GM12878 (cell line): ENCODE data around the gene EXPH5. TPM values are rescaled to one million over a fixed set of nuclear protein-coding genes. Genes with fewer than 3 reads are reported as not detected.

Source experiments
- ATAC-seq: fragments of 200-7000 bp; cut with Tn5 transposase; 3 replicates; pipeline ENCODE4 v1.9.1; 2020; ENCODE audit warnings: mild to moderate bottlenecking, moderate library complexity
- BruUV-seq: library from RNA; stranded (reverse); fragments of 400-500 nt; replicated peaks from 2 replicates; lab custom pipeline; 2021; lab: Mats Ljungman, UMichigan
- CTCF ChIA-PET: fragments of 300-600 bp; sonication (Branson Sonifier 250); formaldehyde crosslinking; extraction: SDS; loops from one replicate; lab custom pipeline; 2021; ENCODE audit warnings: inconsistent platforms; lab: Yijun Ruan, JAX
- POLR2A ChIA-PET: fragments of 350-600 bp; formaldehyde crosslinking; extraction: SDS; loops from one replicate; lab custom pipeline; 2021; ENCODE audit warnings: inconsistent platforms; lab: Charles Lee
- RAD21 ChIA-PET: fragments of 300-600 bp; sonication (Branson Sonifier 250); formaldehyde crosslinking; loops from one replicate; lab custom pipeline; 2023; ENCODE audit warnings: antibody characterized with exemption; ENCODE audit not compliant: unreplicated experiment; lab: Charles Lee
- SMC1A ChIA-PET: fragments of 300-600 bp; sonication (Branson Sonifier 250); formaldehyde crosslinking; loops from one replicate; lab custom pipeline; 2023; ENCODE audit not compliant: unreplicated experiment, uncharacterized antibody; lab: Charles Lee
- DNase-seq: peaks from one replicate; pipeline ENCODE4 v3.0.0-alpha.2; 2011; ENCODE audit warnings: low read depth, low spot score
- FAIRE-seq: peaks from 3 replicates; lab custom pipeline; 2011; peaks lifted over from hg19 to GRCh38; lab: Jason Lieb, UNC
- H2AFZ ChIP-seq: 2 replicates; pipeline ENCODE4 v1.6.0; 2011; ENCODE audit warnings: low read depth, low read length, control low read depth; ENCODE audit not compliant: control insufficient read depth
- H3K27ac ChIP-seq: 2 replicates; pipeline ENCODE4 v1.5.1; 2011; ENCODE audit warnings: control low read depth; ENCODE audit not compliant: control insufficient read depth, insufficient read depth
- H3K27me3 ChIP-seq, 2 experiments: replicated peaks in 1 of 2; 2 replicates each; pipeline versions ENCODE4 v1.6.0 to v1.6.1; 2011; ENCODE audit warnings: low read length in 1 of 2; ENCODE audit not compliant: control insufficient read depth in 2 of 2, insufficient read depth in 2 of 2
- H3K36me3 ChIP-seq, 2 experiments: 2 replicates each; pipeline ENCODE4 v1.5.1; 2011; ENCODE audit warnings: low read length in 1 of 2; ENCODE audit not compliant: control insufficient read depth in 2 of 2, insufficient read depth in 2 of 2
- H3K4me1 ChIP-seq: 2 replicates; pipeline ENCODE4 v1.6.1; 2011; ENCODE audit warnings: mild to moderate bottlenecking, low read length, moderate library complexity, mixed read lengths; ENCODE audit not compliant: control insufficient read depth, insufficient read depth
- H3K4me2 ChIP-seq: 2 replicates; pipeline ENCODE4 v1.6.0; 2011; ENCODE audit warnings: control low read depth; ENCODE audit not compliant: control insufficient read depth, insufficient read depth
- H3K4me3 ChIP-seq: fragments of 200-600 bp; sonication (generic); 2 replicates; pipeline ENCODE4 v1.5.1; 2016
- H3K79me2 ChIP-seq: 2 replicates; pipeline ENCODE4 v1.6.0; 2011; ENCODE audit warnings: low read length; ENCODE audit not compliant: control insufficient read depth, insufficient read depth
- H3K9ac ChIP-seq: 2 replicates; pipeline ENCODE4 v1.8.0; 2011; ENCODE audit warnings: low read length, control low read depth, mixed read lengths; ENCODE audit not compliant: control insufficient read depth, insufficient read depth
- H3K9me3 ChIP-seq: replicated peaks from 3 replicates; pipeline ENCODE4 v1.5.1; 2011; ENCODE audit warnings: mild to moderate bottlenecking, low read length; ENCODE audit not compliant: control insufficient read depth, insufficient read depth
- H4K20me1 ChIP-seq: 2 replicates; pipeline ENCODE4 v1.6.0; 2011; ENCODE audit not compliant: control insufficient read depth, insufficient read depth
- CHD4 ChIP-seq: fragments of 200-600 bp; sonication (generic); IDR thresholded peaks from 2 replicates; pipeline ENCODE4 v1.6.1; 2016; ENCODE audit warnings: mild to moderate bottlenecking
- DPF2 ChIP-seq: fragments of 450-650 bp; IDR thresholded peaks from 2 replicates; pipeline ENCODE4 v1.6.1; 2017; ENCODE audit warnings: mild to moderate bottlenecking
- HDAC2 ChIP-seq: fragments of 200-600 bp; sonication (generic); IDR thresholded peaks from 2 replicates; pipeline ENCODE4 v1.6.1; 2017
- IRF3 ChIP-seq: fragments of 450-650 bp; IDR thresholded peaks from 2 replicates; pipeline ENCODE4 v1.6.1; 2014; ENCODE audit warnings: mild to moderate bottlenecking
- NR2C2 ChIP-seq: IDR thresholded peaks from 2 replicates; pipeline ENCODE4 v1.6.1; 2011; ENCODE audit warnings: borderline replicate concordance, low read depth; ENCODE audit not compliant: control insufficient read depth, insufficient read length
- ZBTB4 ChIP-seq: fragments of 450-650 bp; formaldehyde crosslinking; IDR thresholded peaks from 2 replicates; pipeline ENCODE4 v1.4.0; 2022; ENCODE audit warnings: mild to moderate bottlenecking, moderate library complexity
- WGBS: methylation state at CpG from one replicate; pipeline ENCODE4 v1.1.6; 2016; ENCODE audit warnings: low lambda C conversion rate; ENCODE audit not compliant: insufficient replicate concordance, insufficient coverage; ENCODE audit errors: missing lambda C conversion rate; 5-methylcytosine and 5-hydroxymethylcytosine counted together
- in situ Hi-C: fragments of 300-500 bp; cut with MboI; formaldehyde crosslinking; loops from 9 replicates; pipeline ENCODE4 v1.14.3; 2018; ENCODE audit warnings: mixed read lengths
- intact Hi-C: fragments of 100-400 bp; cut with micrococcal nuclease; formaldehyde crosslinking; loops from one replicate; pipeline ENCODE4 v1.14.2; 2022; ENCODE audit not compliant: unreplicated experiment
- polyA plus RNA-seq, 11 experiments: library from polyadenylated mRNA; depleted of rRNA in 4 of 11; unstranded in 6 of 11; stranded (reverse) in 5 of 11; fragments of >200 nt; fragmentation: Nextera tagmentation in 4 of 11; fragmentation: Illumina TruSeq in 1 of 11; extraction: Ambion mirVana in 4 of 11; extraction: Trizol in 1 of 11; gene quantifications; 1 replicate in 1 of 11; 2 replicates in 10 of 11; pipeline versions ENCODE4 v1.2.1 to v1.2.3, GENCODE V29; 2011 to 2016; ENCODE audit warnings: inconsistent platforms in 2 of 11, missing spikeins in 2 of 11, low read depth in 1 of 11
- total RNA-seq, 4 experiments: library from RNA; depleted of rRNA in 3 of 4; stranded (reverse); fragments of >200 nt in 3 of 4; fragmentation: Illumina TruSeq in 1 of 4; extraction: Trizol in 1 of 4; gene quantifications; 2 replicates each; pipeline versions ENCODE4 v1.2.1 to v1.2.3, GENCODE V29; 2013 to 2021
- TF ChIP-seq, protein P1 (sequence below): IDR thresholded peaks from 2 replicates; pipeline ENCODE4 v1.6.1; 2011; ENCODE audit warnings: borderline replicate concordance, low read depth, mild to moderate bottlenecking, moderate library complexity, mixed read lengths, low read length; ENCODE audit not compliant: insufficient read depth; ENCODE audit errors: extremely low read length
- TF ChIP-seq, protein P2 (sequence below): fragments of 450-650 bp; formaldehyde crosslinking; IDR thresholded peaks from 2 replicates; pipeline ENCODE4 v1.5.0; 2022; ENCODE audit warnings: mild to moderate bottlenecking, missing genetic modification characterization
- TF ChIP-seq, protein P3 (sequence below): fragments of 450-650 bp; IDR thresholded peaks from 2 replicates; pipeline ENCODE4 v1.6.1; 2017; ENCODE audit warnings: mild to moderate bottlenecking, moderate library complexity

Gene EXPH5
- total and polyA plus RNA-seq, 10 of the 15 experiments (the other 5 are each of a cell fraction or from before 2014, with no cell fraction given) = 0.69 to 11.1 (median 4.3) TPM

DNA sequence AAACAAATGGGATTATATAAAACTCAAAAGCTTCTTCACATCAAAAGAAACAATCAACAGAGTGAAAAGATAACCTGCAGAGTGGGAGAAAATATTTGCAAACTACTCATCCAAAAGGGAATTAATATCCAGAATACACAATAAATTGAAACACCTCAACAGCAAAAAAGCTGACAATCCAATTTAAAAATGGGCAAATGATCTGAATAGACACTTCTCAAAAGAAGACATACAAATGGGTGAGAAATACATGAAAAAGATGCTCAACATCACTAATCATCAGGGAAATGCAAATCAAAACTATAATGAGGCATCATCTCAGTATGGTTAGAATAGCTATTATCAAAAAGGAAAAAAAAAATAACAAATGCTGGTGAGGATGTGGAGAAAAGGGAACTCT lies 13.5 kb downstream of the EXPH5 start (continued):
- TF ChIP-seq DPF2 = no peak
- TF ChIP-seq, protein P1, sequence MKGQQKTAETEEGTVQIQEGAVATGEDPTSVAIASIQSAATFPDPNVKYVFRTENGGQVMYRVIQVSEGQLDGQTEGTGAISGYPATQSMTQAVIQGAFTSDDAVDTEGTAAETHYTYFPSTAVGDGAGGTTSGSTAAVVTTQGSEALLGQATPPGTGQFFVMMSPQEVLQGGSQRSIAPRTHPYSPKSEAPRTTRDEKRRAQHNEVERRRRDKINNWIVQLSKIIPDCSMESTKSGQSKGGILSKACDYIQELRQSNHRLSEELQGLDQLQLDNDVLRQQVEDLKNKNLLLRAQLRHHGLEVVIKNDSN = no peak
- TF ChIP-seq, protein P2, sequence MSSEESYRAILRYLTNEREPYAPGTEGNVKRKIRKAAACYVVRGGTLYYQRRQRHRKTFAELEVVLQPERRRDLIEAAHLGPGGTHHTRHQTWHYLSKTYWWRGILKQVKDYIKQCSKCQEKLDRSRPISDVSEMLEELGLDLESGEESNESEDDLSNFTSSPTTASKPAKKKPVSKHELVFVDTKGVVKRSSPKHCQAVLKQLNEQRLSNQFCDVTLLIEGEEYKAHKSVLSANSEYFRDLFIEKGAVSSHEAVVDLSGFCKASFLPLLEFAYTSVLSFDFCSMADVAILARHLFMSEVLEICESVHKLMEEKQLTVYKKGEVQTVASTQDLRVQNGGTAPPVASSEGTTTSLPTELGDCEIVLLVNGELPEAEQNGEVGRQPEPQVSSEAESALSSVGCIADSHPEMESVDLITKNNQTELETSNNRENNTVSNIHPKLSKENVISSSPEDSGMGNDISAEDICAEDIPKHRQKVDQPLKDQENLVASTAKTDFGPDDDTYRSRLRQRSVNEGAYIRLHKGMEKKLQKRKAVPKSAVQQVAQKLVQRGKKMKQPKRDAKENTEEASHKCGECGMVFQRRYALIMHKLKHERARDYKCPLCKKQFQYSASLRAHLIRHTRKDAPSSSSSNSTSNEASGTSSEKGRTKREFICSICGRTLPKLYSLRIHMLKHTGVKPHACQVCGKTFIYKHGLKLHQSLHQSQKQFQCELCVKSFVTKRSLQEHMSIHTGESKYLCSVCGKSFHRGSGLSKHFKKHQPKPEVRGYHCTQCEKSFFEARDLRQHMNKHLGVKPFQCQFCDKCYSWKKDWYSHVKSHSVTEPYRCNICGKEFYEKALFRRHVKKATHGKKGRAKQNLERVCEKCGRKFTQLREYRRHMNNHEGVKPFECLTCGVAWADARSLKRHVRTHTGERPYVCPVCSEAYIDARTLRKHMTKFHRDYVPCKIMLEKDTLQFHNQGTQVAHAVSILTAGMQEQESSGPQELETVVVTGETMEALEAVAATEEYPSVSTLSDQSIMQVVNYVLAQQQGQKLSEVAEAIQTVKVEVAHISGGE (CRISPR knock-in tag) = no peak

- WGBS = 0% methylated on average over 1 of the region's 1 CpG
- CTCF ChIA-PET = no interaction called here
- ATAC-seq = no peak
- TF ChIP-seq, protein P3, sequence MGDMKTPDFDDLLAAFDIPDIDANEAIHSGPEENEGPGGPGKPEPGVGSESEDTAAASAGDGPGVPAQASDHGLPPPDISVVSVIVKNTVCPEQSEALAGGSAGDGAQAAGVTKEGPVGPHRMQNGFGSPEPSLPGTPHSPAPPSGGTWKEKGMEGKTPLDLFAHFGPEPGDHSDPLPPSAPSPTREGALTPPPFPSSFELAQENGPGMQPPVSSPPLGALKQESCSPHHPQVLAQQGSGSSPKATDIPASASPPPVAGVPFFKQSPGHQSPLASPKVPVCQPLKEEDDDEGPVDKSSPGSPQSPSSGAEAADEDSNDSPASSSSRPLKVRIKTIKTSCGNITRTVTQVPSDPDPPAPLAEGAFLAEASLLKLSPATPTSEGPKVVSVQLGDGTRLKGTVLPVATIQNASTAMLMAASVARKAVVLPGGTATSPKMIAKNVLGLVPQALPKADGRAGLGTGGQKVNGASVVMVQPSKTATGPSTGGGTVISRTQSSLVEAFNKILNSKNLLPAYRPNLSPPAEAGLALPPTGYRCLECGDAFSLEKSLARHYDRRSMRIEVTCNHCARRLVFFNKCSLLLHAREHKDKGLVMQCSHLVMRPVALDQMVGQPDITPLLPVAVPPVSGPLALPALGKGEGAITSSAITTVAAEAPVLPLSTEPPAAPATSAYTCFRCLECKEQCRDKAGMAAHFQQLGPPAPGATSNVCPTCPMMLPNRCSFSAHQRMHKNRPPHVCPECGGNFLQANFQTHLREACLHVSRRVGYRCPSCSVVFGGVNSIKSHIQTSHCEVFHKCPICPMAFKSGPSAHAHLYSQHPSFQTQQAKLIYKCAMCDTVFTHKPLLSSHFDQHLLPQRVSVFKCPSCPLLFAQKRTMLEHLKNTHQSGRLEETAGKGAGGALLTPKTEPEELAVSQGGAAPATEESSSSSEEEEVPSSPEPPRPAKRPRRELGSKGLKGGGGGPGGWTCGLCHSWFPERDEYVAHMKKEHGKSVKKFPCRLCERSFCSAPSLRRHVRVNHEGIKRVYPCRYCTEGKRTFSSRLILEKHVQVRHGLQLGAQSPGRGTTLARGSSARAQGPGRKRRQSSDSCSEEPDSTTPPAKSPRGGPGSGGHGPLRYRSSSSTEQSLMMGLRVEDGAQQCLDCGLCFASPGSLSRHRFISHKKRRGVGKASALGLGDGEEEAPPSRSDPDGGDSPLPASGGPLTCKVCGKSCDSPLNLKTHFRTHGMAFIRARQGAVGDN = no peak
- no peak for TF ChIP-seq CHD4
- no peak for TF ChIP-seq NR2C2
- no peak for TF ChIP-seq HDAC2
- no peak for TF ChIP-seq ZBTB4
- no peak for TF ChIP-seq IRF3
These were observed 17.0 kb downstream of the EXPH5 start for GRCh38 chr11:108576523-108576922.

More at GRCh38 chr11:108576523-108576922, 17.0 kb downstream of the EXPH5 start:
- Histone ChIP-seq H2AFZ (no peak overlapping the region), H3K4me3 (no peak overlapping the region), H3K79me2 (no peaks in the 10 kb centered on the region), H3K27ac (no peak overlapping the region), H3K4me2 (no peak overlapping the region), H3K9ac (no peak overlapping the region), H4K20me1 (no peaks in the 10 kb centered on the region), H3K36me3 (no peaks in the 10 kb centered on the region), H3K9me3 (peaks cover 2% of the 10 kb centered on the region; the same call in 1 of the 3 replicates), H3K27me3 (no peaks in the 10 kb centered on the region), H3K4me1 (no peaks in the 10 kb centered on the region)
- intact Hi-C loops (no loop called here), in situ Hi-C loops (no loop called here)
- ChIA-PET SMC1A (interaction anchor here (1.6 to 3.4 kb wide), 2 partner anchors 10 to 12 kb away, joined by 3 to 13 read pairs; no protein-coding TSS in a partner anchor), POLR2A (no interaction called here), RAD21 (no interaction called here)
- no peak for FAIRE-seq
- no peak for DNase-seq
- no TSS peak for BruUV-seq
